ENCODE results near the gene NSG2. TPM values are rescaled to one million over a fixed set of nuclear protein-coding genes. Genes with fewer than 3 reads are reported as not detected.

The NSG2 gene
- total RNA-seq, 1 donor, result not detected

GRCh38 chr5:174147551-174147950 lies 102.0 kb downstream of the NSG2 start:
- no peak for DNase-seq (ENCODE audit: low read depth in 2 of 3, low spot score in 2 of 3)

- DNase-seq (ENCODE audit: low read depth in 2 of 3, low spot score in 2 of 3), result no peak
Measured at GRCh38 chr5:174148721-174149120, 103.2 kb downstream of the NSG2 start.

- DNase-seq (ENCODE audit: low read depth in 2 of 3, low spot score in 2 of 3), result no peak
Measured at GRCh38 chr5:174149426-174149825, 103.9 kb downstream of the NSG2 start.

GRCh38 chr5:174149989-174150388 lies 104.5 kb downstream of the NSG2 start:
- DNase-seq (ENCODE audit: low read depth in 2 of 3, low spot score in 2 of 3), result no peak

GRCh38 chr5:174151599-174152181 lies 106.2 kb downstream of the NSG2 start:
- DNase-seq (ENCODE audit: low read depth in 2 of 3, low spot score in 2 of 3), result no peak

- no peak for DNase-seq (ENCODE audit: low read depth in 2 of 3, low spot score in 2 of 3)
Measured at GRCh38 chr5:174154559-174154958, 109.1 kb downstream of the NSG2 start.

DNA sequence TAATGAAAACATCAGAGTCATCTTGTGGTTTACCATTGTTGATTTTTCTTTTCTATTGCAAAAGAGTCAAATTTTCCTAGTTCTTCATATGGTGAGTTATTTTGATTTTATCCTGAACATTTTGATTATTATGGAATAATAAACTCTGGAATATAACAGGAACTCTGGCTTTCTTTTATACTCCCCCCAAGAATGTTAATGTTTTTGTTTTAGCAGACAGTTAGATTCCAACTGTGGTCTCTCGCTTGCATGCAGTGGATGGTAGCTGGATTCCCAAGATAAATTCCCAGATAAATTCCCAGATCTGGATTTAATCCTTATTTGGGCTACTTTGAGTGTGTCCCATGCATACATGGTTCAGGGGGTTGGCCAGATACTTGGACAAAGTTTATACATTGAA lies 109.8 kb downstream of the NSG2 start:
- no peak for DNase-seq (ENCODE audit: low read depth in 2 of 3, low spot score in 2 of 3)

DNA sequence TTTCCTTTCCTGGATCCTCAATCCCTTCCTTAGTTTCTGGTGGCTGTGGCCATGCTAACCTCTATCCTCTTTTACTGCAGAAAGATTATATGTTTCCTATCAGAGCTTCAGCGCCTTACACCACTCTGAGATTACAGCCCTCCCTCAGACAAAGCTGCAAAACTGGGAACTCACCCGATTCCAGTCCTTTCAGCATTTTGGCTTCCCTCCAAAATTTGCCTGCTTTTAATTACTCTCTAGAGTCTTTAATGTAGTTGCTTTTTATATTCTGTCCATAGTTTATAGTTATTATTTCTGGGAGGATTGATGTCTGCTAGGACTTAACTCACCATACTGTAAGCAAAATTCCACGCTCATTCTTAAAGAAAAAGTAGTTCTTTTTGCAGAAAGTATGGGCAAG lies 110.2 kb downstream of the NSG2 start:
- DNase-seq (ENCODE audit: low read depth in 2 of 3, low spot score in 2 of 3), result no peak

GRCh38 chr5:174157048-174157447 lies 111.5 kb downstream of the NSG2 start:
- DNase-seq (ENCODE audit: low read depth in 2 of 3, low spot score in 2 of 3), result no peak

Other genes with a start within 250 kb of the NSG2 start
- gene CPEB4, start 157.4 kb upstream of the NSG2 start, total RNA-seq, result 10.5 TPM
- gene C5orf47, start 56.5 kb upstream of the NSG2 start, total RNA-seq, result not detected